ENCODE measurements around the gene ETV5. TPM values are rescaled to one million over a fixed set of nuclear protein-coding genes. Genes with fewer than 3 reads are reported as not detected.

Gene ETV5
- total and polyA plus RNA-seq, 2 of the 4 experiments (the other 2 are of a cell fraction) = 15.7 to 20.1 TPM

DNA sequence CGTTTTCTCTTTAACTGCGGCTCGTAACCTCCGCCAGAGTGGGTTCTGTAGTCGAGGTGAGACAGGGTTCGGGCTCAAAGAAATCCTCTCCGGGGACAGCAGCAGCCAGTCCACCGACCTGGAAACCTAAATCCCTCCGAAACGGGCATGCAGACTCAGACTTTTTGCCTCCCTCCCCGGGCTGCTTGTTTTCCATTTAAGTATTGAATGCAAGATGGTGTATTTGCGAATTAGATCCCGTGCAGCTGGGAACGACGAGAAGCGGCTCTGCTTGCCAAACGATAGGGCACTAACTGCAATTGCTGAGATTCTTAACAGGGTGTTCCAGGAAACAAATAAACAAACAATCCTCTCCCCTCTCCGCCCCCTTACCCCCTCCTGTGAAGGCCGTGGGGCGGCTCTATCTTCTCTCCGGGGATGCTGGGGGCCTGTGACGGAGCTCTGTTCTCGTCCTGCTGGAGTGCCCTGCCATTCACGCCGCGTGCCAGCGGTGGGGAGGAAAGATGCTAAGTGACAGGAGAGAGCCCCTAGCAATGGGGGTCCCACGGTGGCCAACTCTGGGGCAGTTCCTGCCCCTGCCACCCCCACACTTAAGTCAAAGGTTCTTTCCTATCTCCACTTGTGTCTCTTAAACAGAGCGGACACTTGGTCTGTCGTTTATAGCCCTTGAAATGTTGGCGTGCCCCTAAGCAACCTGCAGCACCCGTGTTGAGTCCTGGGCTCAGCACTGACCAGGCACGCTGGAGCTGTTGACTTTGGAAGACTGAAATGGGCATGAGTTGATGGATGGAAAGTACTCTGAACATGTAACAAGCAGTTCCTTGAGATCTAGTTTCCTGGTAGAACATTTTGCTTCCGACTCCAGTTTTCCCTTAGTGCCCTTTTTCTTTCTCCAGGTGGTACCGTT lies 1.3 kb upstream of the ETV5 start:
- Histone ChIP-seq H3K14ac (replicated peaks; ENCODE audit: low read depth, low read length) (peak overlapping the region; percentile 89), H2AK5ac (ENCODE audit: low read depth, low read length) (no peak overlapping the region), H4K5ac (ENCODE audit: low read depth, low read length) (peak overlapping the region; percentile 62), H3K27ac (ENCODE audit: insufficient read depth, low read length) (peak overlapping the region; percentile 89), H3K4me1 (ENCODE audit: control insufficient read depth, insufficient read depth, low read length) (peaks cover 7% of the 10 kb centered on the region), H3K9me1 (ENCODE audit: insufficient read depth, low read length) (peaks cover 9% of the 10 kb centered on the region), H3K4me3 (ENCODE audit: insufficient read depth, low read depth, low read length) (peak overlapping the region; percentile 57), H3K56ac (ENCODE audit: extremely low read depth, insufficient read depth, low read length) (peak overlapping the region; percentile 88), H3K18ac (ENCODE audit: low read depth, low read length) (peak overlapping the region; percentile 66), H2BK120ac (ENCODE audit: low read depth, low read length) (peak overlapping the region; percentile 84), H3K79me1 (ENCODE audit: low read depth in 1 of 2, low read length in 2 of 2) (peaks cover 9 to 17% of the 10 kb centered on the region in 2 experiments; a peak in 3 of 4 replicates), H2AK9ac (replicated peaks; ENCODE audit: low read depth, low read length, poor library complexity) (peak overlapping the region; percentile 92), H3K27me3 (ENCODE audit: control insufficient read depth, insufficient read depth, low read length) (peaks cover 11% of the 10 kb centered on the region), H3K4ac (ENCODE audit: low read depth, low read length) (peak overlapping the region; percentile 83), H4K8ac (ENCODE audit: low read depth in 2 of 2, low read length in 2 of 2) (peak overlapping the region; percentile 61 to 93), H2BK20ac (ENCODE audit: low read depth, low read length) (peak overlapping the region; percentile 2; the same call in 1 of the 2 replicates), H2BK15ac (ENCODE audit: low read depth, low read length) (peak overlapping the region; percentile 43; the same call in 2 of the 3 replicates), H3K23ac (ENCODE audit: low read depth, low read length) (peak overlapping the region; percentile 86), H3K36me3 (ENCODE audit: control insufficient read depth, insufficient read depth, low read length) (no peaks in the 10 kb centered on the region), H3K4me2 (ENCODE audit: low read depth, low read length) (peak overlapping the region; percentile 78), H4K20me1 (ENCODE audit: insufficient read depth, low read length) (no peaks in the 10 kb centered on the region), H3K9me3 (ENCODE audit: control insufficient read depth, insufficient read depth, low read length) (no peaks in the 10 kb centered on the region), H4K91ac (ENCODE audit: insufficient read depth, low read depth, low read length) (peak overlapping the region; percentile 48), H3K9ac (ENCODE audit: low read depth, low read length) (peak overlapping the region; percentile 78), H2BK5ac (ENCODE audit: low read depth, low read length, poor library complexity, severe bottlenecking) (peak overlapping the region; percentile 86), H2AFZ (replicated peaks; ENCODE audit: low read length, poor library complexity) (peak overlapping the region; percentile 91)
- CTCF ChIA-PET = interaction anchor here (1.1 kb wide), 1 partner anchor 167 kb away, joined by 3 read pairs; no protein-coding TSS in a partner anchor
- ATAC-seq (ENCODE audit: low read depth) (peak; percentile 1; the same call in 1 of the 2 replicates), DNase-seq (peak; percentile 21)
- dilution Hi-C loops (cut with HindIII; ENCODE audit: low sequenced_read_pairs, unreplicated experiment) = no loop called here
- intact Hi-C loops (cut with micrococcal nuclease) = loop anchor here (2.0 to 10.0 kb wide), 6 partner anchors 127 to 675 kb away; partner anchors contain the start of genes CRYGS, EIF4A2 and TBCCD1
- no CpG with 5 or more reads among the region's 35 CpGs for WGBS, 2 experiments (ENCODE audit: extremely low coverage in 2 of 2, insufficient read length in 1 of 2)
- POLR2A ChIA-PET (ENCODE audit: unreplicated experiment) = interaction anchor here (0.6 kb wide), 1 partner anchor 12 kb away, joined by 3 read pairs; no protein-coding TSS in a partner anchor
- BruUV-seq (replicated peaks) = no TSS peak
- no peak for TF ChIP-seq RFX5 (IDR thresholded peaks at IDR 0.05; ENCODE audit: low read depth, low read length)
- peak; percentile 50; the same call in 1 of the 2 replicates for TF ChIP-seq BHLHE40 (IDR thresholded peaks at IDR 0.05; ENCODE audit: low read depth, low read length)
- in situ Hi-C loops (cut with MboI; ENCODE audit: low sequenced_read_pairs) = no loop called here

Data from IMR-90 (cell line).